Activated CD8-positive, alpha-beta memory T cell treated with anti-CD3 and anti-CD28 coated beads for 24 hours (primary cell): ENCODE data around the gene NEU2.
"Not testable (repeated sequence)": the region's sequence is repeated elsewhere in the genome, so short reads cannot be mapped to it uniquely, and the experiment has no call there.

Experiments used
- DNase-seq: peaks from one replicate; pipeline ENCODE4 v3.0.0-alpha.2; 2020

Gene NEU2

GRCh38 chr2:233036162-233036838 lies 3.8 kb downstream of the NEU2 start:
- no peak for DNase-seq

- DNase-seq, result no peak
Observed at GRCh38 chr2:233037078-233037477, 4.6 kb downstream of the NEU2 start.

- no peak for DNase-seq
Observed at GRCh38 chr2:233039212-233039845, 6.9 kb downstream of the NEU2 start.

GRCh38 chr2:233039846-233040530 lies 7.5 kb downstream of the NEU2 start:
- no peak for DNase-seq

GRCh38 chr2:233040571-233040970 lies 8.1 kb downstream of the NEU2 start:
- no peak for DNase-seq

GRCh38 chr2:233041722-233042323 lies 9.4 kb downstream of the NEU2 start:
- DNase-seq, result no peak

GRCh38 chr2:233042549-233042948 lies 10.1 kb downstream of the NEU2 start:
- no peak for DNase-seq

GRCh38 chr2:233044974-233045605 lies 12.6 kb downstream of the NEU2 start:
- no peak for DNase-seq

GRCh38 chr2:233047206-233047605 lies 14.7 kb downstream of the NEU2 start:
- DNase-seq, result no peak

GRCh38 chr2:233047667-233048066 lies 15.2 kb downstream of the NEU2 start:
- DNase-seq, result no peak

- no peak for DNase-seq
Observed at GRCh38 chr2:233048569-233049193, 16.2 kb downstream of the NEU2 start.

GRCh38 chr2:233049194-233049761 lies 16.8 kb downstream of the NEU2 start:
- DNase-seq, result no peak

- no peak for DNase-seq
Observed at GRCh38 chr2:233051241-233052149, 19.0 kb downstream of the NEU2 start.

- not testable (repeated sequence) for DNase-seq
Observed at GRCh38 chr2:233052517-233052916, 20.0 kb downstream of the NEU2 start.

- peak; percentile 92 for DNase-seq
Observed at GRCh38 chr2:233053928-233054784, 21.7 kb downstream of the NEU2 start.

GRCh38 chr2:233055362-233055761 lies 22.9 kb downstream of the NEU2 start:
- no peak for DNase-seq

GRCh38 chr2:233056961-233057605 lies 24.6 kb downstream of the NEU2 start:
- no peak for DNase-seq

- no peak for DNase-seq
Observed at GRCh38 chr2:233058717-233059546, 26.5 kb downstream of the NEU2 start.

- no peak for DNase-seq
Observed at GRCh38 chr2:233059547-233059796, 27.0 kb downstream of the NEU2 start.
